HEK293 (cell line): Measurements from ENCODE around the gene TPD52L1.

Experiments
- CTCF ChIA-PET: fragments of 350-600 bp; formaldehyde crosslinking; extraction: SDS; loops from one replicate; lab custom pipeline; 2021; ENCODE audit warnings: antibody characterized with exemption; lab: Yijun Ruan, JAX
- POLR2A ChIA-PET: fragments of 300-600 bp; formaldehyde crosslinking; extraction: SDS; loops from one replicate; lab custom pipeline; 2020; ENCODE audit warnings: antibody characterized with exemption, inconsistent platforms; lab: Yijun Ruan, JAX
- H3K27ac ChIP-seq: fragments of 200-500 bp; sonication (Bioruptor generic); 2 replicates; pipeline ENCODE4 v1.5.1; 2014; ENCODE audit warnings: low read depth, low read length, control low read depth, inconsistent platforms; ENCODE audit errors: extremely low read depth
- H3K36me3 ChIP-seq, 2 experiments: fragments of 200-500 bp in 1 of 2; sonication (Bioruptor generic) in 1 of 2; 1 replicate in 1 of 2; 2 replicates in 1 of 2; pipeline ENCODE4 v1.5.1; 2014 to 2017; ENCODE audit warnings: inconsistent platforms in 2 of 2, low read length in 2 of 2; ENCODE audit not compliant: control insufficient read depth in 2 of 2, insufficient read depth in 1 of 2
- H3K4me1 ChIP-seq: fragments of 200-500 bp; sonication (Bioruptor generic); 2 replicates; pipeline ENCODE4 v1.5.1; 2014; ENCODE audit warnings: mild to moderate bottlenecking, low read length, inconsistent platforms; ENCODE audit not compliant: control insufficient read depth, insufficient read depth
- H3K4me3 ChIP-seq: 2 replicates; pipeline ENCODE4 v1.5.1; 2011; ENCODE audit warnings: low read depth, mild to moderate bottlenecking, control low read depth, low read length, moderate library complexity
- H3K9me3 ChIP-seq: fragments of 200-500 bp; sonication (Bioruptor generic); 2 replicates; pipeline ENCODE4 v1.5.1; 2014; ENCODE audit warnings: low read depth, low read length, inconsistent platforms; ENCODE audit not compliant: control insufficient read depth, insufficient read depth
- CTCF ChIP-seq: fragments of 450-650 bp; formaldehyde crosslinking; IDR thresholded peaks from 2 replicates; pipeline ENCODE4 v1.5.1; 2016; ENCODE audit warnings: missing biosample characterization, missing genetic modification characterization
- EGR2 ChIP-seq: fragments of 450-650 bp; formaldehyde crosslinking; IDR thresholded peaks from 2 replicates; pipeline ENCODE4 v1.5.1; 2016; ENCODE audit warnings: low read depth, missing biosample characterization, missing genetic modification characterization
- FEZF1 ChIP-seq: fragments of 450-650 bp; formaldehyde crosslinking; IDR thresholded peaks from 2 replicates; pipeline ENCODE4 v1.5.1; 2016; ENCODE audit warnings: missing biosample characterization, missing genetic modification characterization
- MYNN ChIP-seq: fragments of 450-650 bp; formaldehyde crosslinking; IDR thresholded peaks from 2 replicates; pipeline ENCODE4 v1.5.1; 2016; ENCODE audit warnings: missing biosample characterization, missing genetic modification characterization, borderline replicate concordance
- OSR2 ChIP-seq: fragments of 450-650 bp; formaldehyde crosslinking; IDR thresholded peaks from 2 replicates; pipeline ENCODE4 v1.5.1; 2016; ENCODE audit warnings: missing biosample characterization, missing genetic modification characterization
- PBX3 ChIP-seq: sonication (generic); formaldehyde crosslinking; IDR thresholded peaks from 2 replicates; pipeline ENCODE4 v1.8.1; 2022; ENCODE audit warnings: mild to moderate bottlenecking, moderate library complexity, missing genetic modification reagents
- REST ChIP-seq: fragments of 450-650 bp; formaldehyde crosslinking; IDR thresholded peaks from 2 replicates; pipeline ENCODE4 v1.5.1; 2016; ENCODE audit warnings: missing biosample characterization, missing genetic modification characterization
- SCRT1 ChIP-seq: fragments of 450-650 bp; formaldehyde crosslinking; IDR thresholded peaks from 2 replicates; pipeline ENCODE4 v1.5.1; 2016; ENCODE audit warnings: missing biosample characterization, missing genetic modification characterization, borderline replicate concordance
- SP3 ChIP-seq: fragments of 450-650 bp; formaldehyde crosslinking; IDR thresholded peaks from 2 replicates; pipeline ENCODE4 v1.5.1; 2016; ENCODE audit warnings: missing biosample characterization, missing genetic modification characterization
- WT1 ChIP-seq: fragments of 450-650 bp; formaldehyde crosslinking; IDR thresholded peaks from 2 replicates; pipeline ENCODE4 v1.5.1; 2016; ENCODE audit warnings: missing biosample characterization, missing genetic modification characterization
- ZBTB10 ChIP-seq: fragments of 450-650 bp; formaldehyde crosslinking; IDR thresholded peaks from 2 replicates; pipeline ENCODE4 v1.5.1; 2016; ENCODE audit warnings: missing biosample characterization, missing genetic modification characterization
- ZEB2 ChIP-seq: fragments of 450-650 bp; formaldehyde crosslinking; IDR thresholded peaks from 2 replicates; pipeline ENCODE4 v1.5.1; 2016; ENCODE audit warnings: missing biosample characterization, missing genetic modification characterization
- ZNF112 ChIP-seq: fragments of 450-650 bp; formaldehyde crosslinking; IDR thresholded peaks from 2 replicates; pipeline ENCODE4 v1.5.0; 2017; ENCODE audit warnings: missing biosample characterization, missing genetic modification characterization
- ZNF239 ChIP-seq: fragments of 450-650 bp; formaldehyde crosslinking; IDR thresholded peaks from 2 replicates; pipeline ENCODE4 v1.5.1; 2016; ENCODE audit warnings: missing biosample characterization, missing genetic modification characterization
- ZNF394 ChIP-seq: fragments of 450-650 bp; formaldehyde crosslinking; IDR thresholded peaks from 2 replicates; pipeline ENCODE4 v1.5.1; 2016; ENCODE audit warnings: missing biosample characterization, missing genetic modification characterization, mild to moderate bottlenecking, moderate library complexity, borderline replicate concordance
- ZNF449 ChIP-seq: fragments of 450-650 bp; formaldehyde crosslinking; IDR thresholded peaks from 2 replicates; pipeline ENCODE4 v1.5.1; 2017; ENCODE audit warnings: missing biosample characterization, mild to moderate bottlenecking, missing genetic modification characterization, moderate library complexity
- ZNF501 ChIP-seq: fragments of 450-650 bp; formaldehyde crosslinking; IDR thresholded peaks from 2 replicates; pipeline ENCODE4 v1.5.1; 2016; ENCODE audit warnings: missing biosample characterization, missing genetic modification characterization
- ZNF548 ChIP-seq: fragments of 450-650 bp; formaldehyde crosslinking; IDR thresholded peaks from 2 replicates; pipeline ENCODE4 v1.5.1; 2016; ENCODE audit warnings: missing biosample characterization, missing genetic modification characterization
- ZNF549 ChIP-seq: fragments of 450-650 bp; IDR thresholded peaks from 2 replicates; pipeline ENCODE4 v1.5.1; 2018; ENCODE audit warnings: missing biosample characterization, missing genetic modification characterization, mild to moderate bottlenecking, inconsistent platforms, moderate library complexity
- ZNF629 ChIP-seq: fragments of 450-650 bp; formaldehyde crosslinking; IDR thresholded peaks from 2 replicates; pipeline ENCODE4 v1.5.1; 2017; ENCODE audit warnings: missing biosample characterization, missing genetic modification characterization
- ZNF654 ChIP-seq: fragments of 450-650 bp; formaldehyde crosslinking; IDR thresholded peaks from 2 replicates; pipeline ENCODE4 v1.5.1; 2016; ENCODE audit warnings: low read depth, missing biosample characterization, missing genetic modification characterization
- ZNF692 ChIP-seq: fragments of 450-650 bp; formaldehyde crosslinking; IDR thresholded peaks from 2 replicates; pipeline ENCODE4 v1.5.1; 2016; ENCODE audit warnings: missing biosample characterization, missing genetic modification characterization
- ZNF792 ChIP-seq: fragments of 450-650 bp; formaldehyde crosslinking; IDR thresholded peaks from 2 replicates; pipeline ENCODE4 v1.5.1; 2016; ENCODE audit warnings: missing biosample characterization, missing genetic modification characterization

The TPD52L1 gene

GRCh38 chr6:125153391-125154117 is at the start of gene TPD52L1:
Gene TPD52L1 (plus strand): TSS chr6:125153773. CDS start chr6:125153952, 179 bp downstream.
- no peaks in the 10 kb centered on the region for H3K9me3 ChIP-seq
- POLR2A ChIA-PET, result interaction anchor here (0.7 to 1.5 kb wide), 6 partner anchors 10 to 190 kb away, joined by 3 to 13 read pairs (median 6); partner anchors contain the start of gene HDDC2
- H3K36me3 ChIP-seq, result no peaks in the 10 kb centered on the region
- no peaks in the 10 kb centered on the region; the same call in 1 of the 2 replicates for H3K4me1 ChIP-seq
- peak within 1 kb of the TSS; percentile 73 for H3K4me3 ChIP-seq
- CTCF ChIA-PET, result interaction anchor here (0.5 to 3.0 kb wide), 27 partner anchors 13 to 598 kb away, joined by 3 to 14 read pairs (median 4); partner anchors contain the start of gene HDDC2
- peak within 1 kb of the TSS; percentile 58; the same call in 1 of the 2 replicates for H3K27ac ChIP-seq
- peak; percentile 91 for TF ChIP-seq ZEB2 (tag by site-specific recombination)
- TF ChIP-seq ZNF792 (tag by site-specific recombination), result 0 out of 2 replicates have a peak, but pooled peaks have one; percentile 17
- TF ChIP-seq ZNF394 (tag by site-specific recombination), result 0 out of 2 replicates have a peak, but pooled peaks have one; percentile 39
- peak; percentile 54; the same call in 1 of the 2 replicates for TF ChIP-seq ZNF449
- peak; percentile 55 for TF ChIP-seq ZNF654
- TF ChIP-seq WT1, result 0 out of 2 replicates have a peak, but pooled peaks have one; percentile 18
- no peak for TF ChIP-seq MYNN
- peak; percentile 81 for TF ChIP-seq PBX3 (CRISPR knock-in tag)
- TF ChIP-seq FEZF1 (tag by site-specific recombination), result peak; percentile 26; the same call in 1 of the 2 replicates
- TF ChIP-seq REST, result 0 out of 2 replicates have a peak, but pooled peaks have one; percentile 28
- TF ChIP-seq ZNF629 (tag by site-specific recombination), result peak; percentile 42; the same call in 1 of the 2 replicates
- no peak for TF ChIP-seq ZNF548 (tag by site-specific recombination)
- TF ChIP-seq ZBTB10 (tag by site-specific recombination), result peak; percentile 76; the same call in 1 of the 2 replicates
- TF ChIP-seq SCRT1 (tag by site-specific recombination), result no peak
- 0 out of 2 replicates have a peak, but pooled peaks have one; percentile 31 for TF ChIP-seq OSR2
- no peak for TF ChIP-seq ZNF112 (tag by site-specific recombination)
- TF ChIP-seq ZNF549 (tag by site-specific recombination), result no peak
- peak; percentile 97 for TF ChIP-seq CTCF
- no peak for TF ChIP-seq ZNF239
- peak; percentile 32; the same call in 1 of the 2 replicates for TF ChIP-seq EGR2 (tag by site-specific recombination)
- TF ChIP-seq ZNF501 (tag by site-specific recombination), result peak; percentile 71; the same call in 1 of the 2 replicates
- peak; percentile 78 for TF ChIP-seq ZNF692
- peak; percentile 33; the same call in 1 of the 2 replicates for TF ChIP-seq SP3 (tag by site-specific recombination)
